ENCODE measurements around the gene TTLL12. TPM values are rescaled to one million over a fixed set of nuclear protein-coding genes. Genes with fewer than 3 reads are reported as not detected.

Gene TTLL12
- total and polyA plus RNA-seq, 2 experiments from 2014 or later, result 29.5 to 42.8 TPM

- in situ Hi-C loops (cut with MboI), result no loop called here
- Histone ChIP-seq H3K4me1 (ENCODE audit: insufficient read depth) (peaks cover 13% of the 10 kb centered on the region), H3K79me2 (ENCODE audit: insufficient read depth) (peaks cover 26% of the 10 kb centered on the region), H3K9me2 (ENCODE audit: insufficient read depth) (no peaks in the 10 kb centered on the region), H3K9me3 (ENCODE audit: low read depth) (no peaks in the 10 kb centered on the region), H3K4me3 (no peak overlapping the region), H3K36me3 (ENCODE audit: low read depth) (peaks cover 2% of the 10 kb centered on the region; the same call in 1 of the 2 replicates), H4K20me1 (ENCODE audit: insufficient read depth) (no peaks in the 10 kb centered on the region), H3K9ac (no peak overlapping the region), H3K27ac (no peak overlapping the region), H3K4me2 (ENCODE audit: unreplicated experiment) (no peak overlapping the region), H2AFZ (no peak overlapping the region), H3K27me3 (replicated peaks; ENCODE audit: insufficient read depth) (no peaks in the 10 kb centered on the region), H3F3A (ENCODE audit: insufficient read depth) (no peaks in the 10 kb centered on the region)
- TF ChIP-seq EZH2phosphoT487 (IDR thresholded peaks at IDR 0.05; ENCODE audit: insufficient read depth, low read depth) (no peak), EZH2 (IDR thresholded peaks at IDR 0.05; ENCODE audit: insufficient read depth, poor library complexity, severe bottlenecking) (no peak)
- 91 to 93% methylated on average over 3 of the region's 3 CpGs for WGBS, 2 experiments (ENCODE audit: low coverage in 1 of 2, low lambda C conversion rate in 2 of 2, missing lambda C conversion rate in 2 of 2)
- DNase-seq, result no peak
Observed at GRCh38 chr22:43144949-43145348, 42.0 kb downstream of the TTLL12 start.

GRCh38 chr22:43142880-43143562 lies 43.9 kb downstream of the TTLL12 start, which contains the start of gene MCAT:
TSS of gene MCAT (minus strand) at chr22:43143398. CDS start at chr22:43143348, 50 bp downstream.
- Histone ChIP-seq H3K9ac (peak within 1 kb of the TSS; percentile 85), H3K27me3 (replicated peaks; ENCODE audit: insufficient read depth) (no peaks in the 10 kb centered on the region), H3K79me2 (ENCODE audit: insufficient read depth) (peaks cover 26% of the 10 kb centered on the region), H3K9me3 (ENCODE audit: low read depth) (no peaks in the 10 kb centered on the region), H4K20me1 (ENCODE audit: insufficient read depth) (no peaks in the 10 kb centered on the region), H3F3A (ENCODE audit: insufficient read depth) (no peaks in the 10 kb centered on the region), H3K27ac (0 out of 2 replicates have a peak within 1 kb of the TSS, but pooled peaks have one; percentile 12), H3K36me3 (ENCODE audit: low read depth) (peaks cover 6% of the 10 kb centered on the region; the same call in 1 of the 2 replicates), H2AFZ (peak within 1 kb of the TSS; percentile 100), H3K4me3 (peak within 1 kb of the TSS; percentile 93), H3K4me1 (ENCODE audit: insufficient read depth) (peaks cover 13% of the 10 kb centered on the region), H3K9me2 (ENCODE audit: insufficient read depth) (no peaks in the 10 kb centered on the region), H3K4me2 (ENCODE audit: unreplicated experiment) (peak within 1 kb of the TSS; percentile 77)
- in situ Hi-C loops (cut with MboI), result no loop called here
- DNase-seq, result peak; percentile 81
- 1% methylated on average over 76 to 83 of the region's 83 CpGs for WGBS, 2 experiments (ENCODE audit: low coverage in 1 of 2, low lambda C conversion rate in 2 of 2, missing lambda C conversion rate in 2 of 2)
- no peak for TF ChIP-seq EZH2 (IDR thresholded peaks at IDR 0.05; ENCODE audit: insufficient read depth, poor library complexity, severe bottlenecking)
- TF ChIP-seq EZH2phosphoT487 (IDR thresholded peaks at IDR 0.05; ENCODE audit: insufficient read depth, low read depth), result no peak

- Histone ChIP-seq H3K9me3 (ENCODE audit: low read depth) (no peaks in the 10 kb centered on the region), H3K27me3 (replicated peaks; ENCODE audit: insufficient read depth) (no peaks in the 10 kb centered on the region), H3K4me2 (ENCODE audit: unreplicated experiment) (no peak overlapping the region), H3K36me3 (ENCODE audit: low read depth) (peaks cover 6% of the 10 kb centered on the region; the same call in 1 of the 2 replicates), H3K9ac (no peak overlapping the region), H3K79me2 (ENCODE audit: insufficient read depth) (peaks cover 8% of the 10 kb centered on the region), H3K9me2 (ENCODE audit: insufficient read depth) (no peaks in the 10 kb centered on the region), H3F3A (ENCODE audit: insufficient read depth) (no peaks in the 10 kb centered on the region), H4K20me1 (ENCODE audit: insufficient read depth) (no peaks in the 10 kb centered on the region), H3K4me3 (no peak overlapping the region), H3K4me1 (ENCODE audit: insufficient read depth) (0 out of 2 replicates have a peak, but pooled peaks cover 4% of the 10 kb centered on the region), H2AFZ (no peak overlapping the region), H3K27ac (no peak overlapping the region)
- in situ Hi-C loops (cut with MboI), result no loop called here
- TF ChIP-seq EZH2 (IDR thresholded peaks at IDR 0.05; ENCODE audit: insufficient read depth, poor library complexity, severe bottlenecking) (no peak), EZH2phosphoT487 (IDR thresholded peaks at IDR 0.05; ENCODE audit: insufficient read depth, low read depth) (no peak)
- WGBS, 2 experiments (ENCODE audit: low coverage in 1 of 2, low lambda C conversion rate in 2 of 2, missing lambda C conversion rate in 2 of 2), result 83 to 85% methylated on average over 10 of the region's 10 CpGs
- DNase-seq, result no peak
Observed at GRCh38 chr22:43136801-43137200, 50.1 kb downstream of the TTLL12 start.

DNA sequence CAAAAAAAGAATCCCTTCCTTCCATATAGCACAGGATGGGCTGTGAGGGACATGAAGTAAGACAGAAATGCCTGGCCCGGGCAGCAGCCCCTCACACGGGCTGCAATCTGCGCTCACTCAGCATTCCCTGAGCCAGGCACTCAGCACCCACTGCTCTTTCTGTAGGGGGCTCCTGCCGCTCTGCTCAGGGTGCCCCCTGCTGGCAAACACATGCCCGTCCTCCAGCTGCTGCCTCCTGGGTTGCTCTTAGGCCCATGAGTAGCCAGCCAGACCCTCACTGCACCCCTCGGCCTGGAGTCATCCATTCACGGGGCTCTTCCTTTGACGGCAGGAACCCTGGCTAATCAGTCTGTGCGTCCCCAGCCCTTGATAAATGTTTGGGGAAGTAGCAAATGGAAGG lies 50.7 kb downstream of the TTLL12 start:
- no peaks in the 10 kb centered on the region for H4K20me1 ChIP-seq (ENCODE audit: insufficient read depth)
- no peak for TF ChIP-seq EZH2phosphoT487 (IDR thresholded peaks at IDR 0.05; ENCODE audit: insufficient read depth, low read depth)
- TF ChIP-seq EZH2 (IDR thresholded peaks at IDR 0.05; ENCODE audit: insufficient read depth, poor library complexity, severe bottlenecking), result no peak
- 57 to 59% methylated on average over 9 of the region's 9 CpGs for WGBS, 2 experiments (ENCODE audit: low coverage in 1 of 2, low lambda C conversion rate in 2 of 2, missing lambda C conversion rate in 2 of 2)
- no peak overlapping the region for H3K4me2 ChIP-seq (ENCODE audit: unreplicated experiment)
- no peak overlapping the region for H3K4me3 ChIP-seq
- in situ Hi-C loops (cut with MboI), result no loop called here
- no peak overlapping the region for H3K27ac ChIP-seq
- peaks cover 3% of the 10 kb centered on the region; the same call in 1 of the 2 replicates for H3K79me2 ChIP-seq (ENCODE audit: insufficient read depth)
- H3K27me3 ChIP-seq (replicated peaks; ENCODE audit: insufficient read depth), result no peaks in the 10 kb centered on the region
- no peak overlapping the region for H3K9ac ChIP-seq
- H3K9me2 ChIP-seq (ENCODE audit: insufficient read depth), result no peaks in the 10 kb centered on the region
- peak; percentile 47 for DNase-seq
- H3K9me3 ChIP-seq (ENCODE audit: low read depth), result no peaks in the 10 kb centered on the region
- H3F3A ChIP-seq (ENCODE audit: insufficient read depth), result no peaks in the 10 kb centered on the region
- H3K4me1 ChIP-seq (ENCODE audit: insufficient read depth), result no peaks in the 10 kb centered on the region
- H3K36me3 ChIP-seq (ENCODE audit: low read depth), result peaks cover 6% of the 10 kb centered on the region; the same call in 1 of the 2 replicates
- no peak overlapping the region for H2AFZ ChIP-seq
